OCI-LY3 (cell line): Measurements from ENCODE around the gene CYP8B1.

Source experiments
- CTCF ChIP-seq: fragments of 200-600, 300-600 bp; sonication (generic); IDR thresholded peaks from 2 replicates; pipeline ENCODE4 v1.5.1; 2014; ENCODE audit warnings: antibody characterized with exemption, low read length, low read depth
- EZH2phosphoT487 ChIP-seq: fragments of 200-600 bp; shearing (Covaris generic); IDR thresholded peaks from 2 replicates; pipeline ENCODE4 v1.6.1; 2018; ENCODE audit warnings: antibody characterized with exemption, mixed run types, low read depth

DNA sequence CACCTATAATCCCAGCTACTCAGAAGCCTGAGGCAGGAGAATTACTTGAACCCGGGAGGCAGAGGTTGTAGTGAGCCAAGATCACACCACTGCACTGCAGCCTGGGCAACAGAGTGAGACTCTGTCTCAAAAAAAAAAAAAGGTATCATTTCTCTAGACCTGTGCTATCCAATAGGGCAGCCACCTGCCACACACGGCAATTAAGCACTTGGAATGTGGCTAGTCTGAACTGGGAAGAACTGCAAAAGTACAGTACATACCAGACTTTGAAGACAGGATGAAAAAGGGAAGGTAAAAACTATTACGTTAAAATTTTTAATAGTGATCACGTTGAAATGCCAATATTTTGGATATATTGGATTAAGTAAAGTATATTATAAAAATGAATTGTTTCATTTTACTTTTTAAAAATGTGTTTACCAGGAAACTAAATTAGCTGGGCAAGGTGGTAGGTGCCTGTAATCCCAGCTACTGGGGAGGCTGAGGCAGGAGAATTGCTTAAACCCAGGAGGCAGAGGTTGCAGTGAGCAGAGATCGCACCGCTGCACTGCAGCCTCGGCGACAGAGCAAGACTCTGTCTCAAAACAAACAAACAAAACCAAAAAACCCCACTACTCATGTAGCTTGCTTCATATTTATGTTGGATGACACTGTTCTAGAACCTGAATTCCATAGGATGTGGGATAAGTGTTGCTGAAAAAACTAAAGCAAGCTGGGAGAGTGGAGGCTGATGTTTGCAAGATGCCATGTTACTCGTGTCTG is 2.3 kb downstream of the CYP8B1 start:
- no peak for TF ChIP-seq CTCF
- no peak for TF ChIP-seq EZH2phosphoT487
